NCI-H345 treated with DMSO at 0.1 percent for 48 hours (cell line): ENCODE results near the gene PLA2G4A.

Experiments used
- DNase-seq: peaks from one replicate; lab custom pipeline; 2025; ENCODE audit not compliant: unreplicated experiment; lab: John Stamatoyannopoulos, UW

Gene PLA2G4A

GRCh38 chr1:187010571-187011309 lies 182.0 kb downstream of the PLA2G4A start:
- no peak for DNase-seq

GRCh38 chr1:187013582-187014200 lies 184.9 kb downstream of the PLA2G4A start:
- DNase-seq: no peak

GRCh38 chr1:187018291-187018690 lies 189.5 kb downstream of the PLA2G4A start:
- DNase-seq: no peak

GRCh38 chr1:187027253-187027652 lies 198.5 kb downstream of the PLA2G4A start:
- no peak for DNase-seq

- no peak for DNase-seq
These were observed 203.7 kb downstream of the PLA2G4A start for GRCh38 chr1:187032316-187032981.

- DNase-seq: no peak
These were observed 204.4 kb downstream of the PLA2G4A start for GRCh38 chr1:187032982-187033692.

GRCh38 chr1:187033693-187034390 lies 205.1 kb downstream of the PLA2G4A start:
- DNase-seq: no peak

GRCh38 chr1:187034501-187034900 lies 205.8 kb downstream of the PLA2G4A start:
- no peak for DNase-seq

GRCh38 chr1:187037973-187038553 lies 209.3 kb downstream of the PLA2G4A start:
- DNase-seq: no peak
